Tibial artery (tissue), 4 donors: Measurements from ENCODE around the gene FFAR3.
"Not testable (repeated sequence)": the region's sequence is repeated elsewhere in the genome, so short reads cannot be mapped to it uniquely, and the experiment has no call there.

Experiments used
- DNase-seq, 2 donors: peaks; one replicate each; pipeline ENCODE4 v3.0.0-alpha.2; 2019
- H3K27ac ChIP-seq, 2 donors: fragments of 200-600 bp; sonication (generic) in 1 of 2; 1 replicate in 1 of 2; 2 replicates in 1 of 2; pipeline ENCODE4 v1.5.1; 2018 to 2019; ENCODE audit warnings: mild to moderate bottlenecking in 1 of 2
- H3K27me3 ChIP-seq, 2 donors: fragments of 200-600 bp; sonication (generic) in 1 of 2; one replicate each; pipeline versions ENCODE4 v1.5.1 to v1.6.0; 2016 to 2019
- H3K36me3 ChIP-seq, 3 donors: fragments of 200-600 bp; sonication (generic) in 2 of 3; one replicate each; pipeline ENCODE4 v1.5.1; 2016 to 2019; ENCODE audit warnings: mild to moderate bottlenecking in 2 of 3
- H3K4me1 ChIP-seq, 4 donors: fragments of 200-600 bp; sonication (generic) in 2 of 4; 1 replicate in 3 of 4; 2 replicates in 1 of 4; pipeline ENCODE4 v1.5.1; 2016 to 2019
- H3K4me3 ChIP-seq, 2 donors: fragments of 200-600 bp; sonication (generic) in 1 of 2; 1 replicate in 1 of 2; 2 replicates in 1 of 2; pipeline ENCODE4 v1.5.1; 2018 to 2019; ENCODE audit warnings: mild to moderate bottlenecking in 2 of 2
- H3K9me3 ChIP-seq, 3 donors: fragments of 200-600 bp; sonication (generic) in 1 of 3; one replicate each; pipeline ENCODE4 v1.5.1; 2016 to 2019
- intact Hi-C: fragments of 100-400 bp; cut with DNase I; formaldehyde crosslinking; loops from one replicate; pipeline ENCODE4 v1.15.0; 2023; ENCODE audit warnings: low total_unique reads
- TF ChIP-seq, protein P1 (sequence below), 2 experiments: fragments of 200-600 bp in 1 of 2; fragments of 450-650 bp in 1 of 2; IDR thresholded peaks; one replicate each; pipeline ENCODE4 v1.5.1; 2017 to 2019; ENCODE audit warnings: antibody characterized with exemption in 2 of 2, mild to moderate bottlenecking in 1 of 2, moderate library complexity in 1 of 2

FFAR3 gene

DNA sequence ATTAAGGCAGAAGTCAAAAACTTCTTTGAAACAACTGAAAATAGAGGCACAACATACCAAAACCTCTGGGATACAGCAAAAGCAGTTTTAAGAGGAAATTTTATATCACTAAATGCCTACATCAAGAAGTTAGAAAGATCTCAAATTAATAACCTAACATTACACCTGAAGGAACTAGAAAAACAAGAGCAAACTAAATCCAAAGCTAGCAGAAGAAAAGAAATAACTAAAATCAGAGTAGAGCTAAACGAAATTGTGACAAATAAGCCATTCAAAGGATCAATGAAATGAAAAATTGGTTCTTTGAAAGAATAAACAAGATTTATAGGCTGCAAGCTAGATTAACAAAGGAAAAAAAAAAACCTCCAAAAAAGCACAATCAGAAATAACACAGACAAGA, 10.1 kb downstream of the FFAR3 start:
- Histone ChIP-seq H3K9me3 (no peaks in the 10 kb centered on the region), H3K4me3 (no peak overlapping the region), H3K36me3 (no peaks in the 10 kb centered on the region), H3K27me3 (no peaks in the 10 kb centered on the region), H3K27ac (no peak overlapping the region), H3K4me1 (no peaks in the 10 kb centered on the region)
- intact Hi-C loops = no loop called here
- TF ChIP-seq, protein P1, sequence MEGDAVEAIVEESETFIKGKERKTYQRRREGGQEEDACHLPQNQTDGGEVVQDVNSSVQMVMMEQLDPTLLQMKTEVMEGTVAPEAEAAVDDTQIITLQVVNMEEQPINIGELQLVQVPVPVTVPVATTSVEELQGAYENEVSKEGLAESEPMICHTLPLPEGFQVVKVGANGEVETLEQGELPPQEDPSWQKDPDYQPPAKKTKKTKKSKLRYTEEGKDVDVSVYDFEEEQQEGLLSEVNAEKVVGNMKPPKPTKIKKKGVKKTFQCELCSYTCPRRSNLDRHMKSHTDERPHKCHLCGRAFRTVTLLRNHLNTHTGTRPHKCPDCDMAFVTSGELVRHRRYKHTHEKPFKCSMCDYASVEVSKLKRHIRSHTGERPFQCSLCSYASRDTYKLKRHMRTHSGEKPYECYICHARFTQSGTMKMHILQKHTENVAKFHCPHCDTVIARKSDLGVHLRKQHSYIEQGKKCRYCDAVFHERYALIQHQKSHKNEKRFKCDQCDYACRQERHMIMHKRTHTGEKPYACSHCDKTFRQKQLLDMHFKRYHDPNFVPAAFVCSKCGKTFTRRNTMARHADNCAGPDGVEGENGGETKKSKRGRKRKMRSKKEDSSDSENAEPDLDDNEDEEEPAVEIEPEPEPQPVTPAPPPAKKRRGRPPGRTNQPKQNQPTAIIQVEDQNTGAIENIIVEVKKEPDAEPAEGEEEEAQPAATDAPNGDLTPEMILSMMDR (IDR thresholded peaks at IDR 0.05) = no peak
- DNase-seq = no peak

DNA sequence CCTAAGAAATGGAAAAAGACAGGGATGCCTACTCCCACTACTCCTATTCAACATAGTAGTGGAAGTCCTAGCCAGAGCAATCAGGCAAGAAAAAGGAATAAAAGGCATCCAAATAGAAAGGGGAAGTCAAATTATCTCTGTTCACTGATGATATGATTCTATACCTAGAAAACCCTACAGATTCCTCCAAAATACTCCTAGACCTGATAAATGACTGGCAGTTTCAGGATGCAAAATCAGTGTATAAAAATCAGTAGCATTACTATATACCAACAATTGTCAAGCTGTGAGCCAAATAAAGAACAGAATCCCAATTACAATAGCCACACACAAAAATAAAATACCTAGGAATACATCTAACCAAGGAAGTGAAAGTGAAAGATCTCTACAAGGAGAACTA, 11.3 kb downstream of the FFAR3 start:
- Histone ChIP-seq H3K4me3 (no peak overlapping the region), H3K27me3 (no peaks in the 10 kb centered on the region), H3K4me1 (no peaks in the 10 kb centered on the region), H3K36me3 (no peaks in the 10 kb centered on the region), H3K27ac (no peak overlapping the region), H3K9me3 (no peaks in the 10 kb centered on the region)
- no peak for DNase-seq
- intact Hi-C loops = no loop called here
- TF ChIP-seq, protein P1 (IDR thresholded peaks at IDR 0.05) = no peak

DNA sequence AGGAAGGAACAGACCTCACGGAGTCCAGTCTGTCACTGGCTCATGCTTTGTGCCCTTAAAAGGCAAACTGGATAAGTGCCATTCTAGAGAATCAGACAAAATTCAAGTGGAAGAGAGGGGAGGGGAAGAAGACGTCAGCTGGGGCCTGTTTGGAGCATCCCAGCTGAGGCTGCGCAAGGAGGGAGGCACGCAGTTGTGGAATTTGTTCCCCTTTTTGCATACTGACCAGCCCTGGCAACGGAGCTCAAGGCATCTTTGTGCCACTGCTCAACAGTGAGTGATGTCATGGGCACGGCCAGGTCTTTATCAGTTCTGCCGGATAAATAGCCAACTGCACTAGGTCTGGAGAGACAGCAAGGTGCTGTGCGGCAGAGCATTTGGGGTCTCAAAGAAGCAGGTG, 12.5 kb downstream of the FFAR3 start, which contains the start of gene GPR42:
Gene GPR42, plus strand, starts transcription at position 347 of the 400 bp plus-strand sequence. CDS start 292 bp downstream, outside the sequence.
- Histone ChIP-seq H3K36me3 (no peaks in the 10 kb centered on the region), H3K27ac (no peak within 1 kb of the TSS), H3K9me3 (no peaks in the 10 kb centered on the region), H3K27me3 (no peaks in the 10 kb centered on the region), H3K4me3 (no peak within 1 kb of the TSS), H3K4me1 (no peaks in the 10 kb centered on the region)
- TF ChIP-seq, protein P1 (IDR thresholded peaks at IDR 0.05) = no peak
- no peak for DNase-seq
- intact Hi-C loops = no loop called here

DNA sequence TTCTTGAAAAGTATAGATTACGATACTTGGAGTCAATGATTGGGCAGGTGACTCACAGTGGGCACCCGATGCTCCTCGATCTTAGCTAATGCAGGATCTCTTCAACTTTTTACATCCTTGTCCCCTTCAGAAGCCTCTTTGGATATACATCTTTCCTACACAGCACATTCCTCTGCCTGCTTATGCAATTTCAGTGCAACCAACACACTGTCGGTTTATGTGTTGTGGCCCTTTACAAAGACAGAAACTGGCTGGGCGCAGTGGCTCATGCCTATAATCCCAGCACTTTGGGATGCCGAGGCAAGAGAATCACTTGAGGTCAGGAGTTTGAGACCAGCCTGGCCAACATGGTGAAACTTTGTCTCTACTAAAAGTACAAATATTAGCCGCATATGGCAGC, 15.2 kb downstream of the FFAR3 start:
- no peak for DNase-seq
- Histone ChIP-seq H3K9me3 (no peaks in the 10 kb centered on the region), H3K4me3 (no peak overlapping the region), H3K27ac (no peak overlapping the region), H3K4me1 (no peaks in the 10 kb centered on the region), H3K36me3 (no peaks in the 10 kb centered on the region), H3K27me3 (peaks cover 0 to 2% of the 10 kb centered on the region in 2 donors)
- TF ChIP-seq, protein P1 (IDR thresholded peaks at IDR 0.05) = no peak
- intact Hi-C loops = no loop called here

DNA sequence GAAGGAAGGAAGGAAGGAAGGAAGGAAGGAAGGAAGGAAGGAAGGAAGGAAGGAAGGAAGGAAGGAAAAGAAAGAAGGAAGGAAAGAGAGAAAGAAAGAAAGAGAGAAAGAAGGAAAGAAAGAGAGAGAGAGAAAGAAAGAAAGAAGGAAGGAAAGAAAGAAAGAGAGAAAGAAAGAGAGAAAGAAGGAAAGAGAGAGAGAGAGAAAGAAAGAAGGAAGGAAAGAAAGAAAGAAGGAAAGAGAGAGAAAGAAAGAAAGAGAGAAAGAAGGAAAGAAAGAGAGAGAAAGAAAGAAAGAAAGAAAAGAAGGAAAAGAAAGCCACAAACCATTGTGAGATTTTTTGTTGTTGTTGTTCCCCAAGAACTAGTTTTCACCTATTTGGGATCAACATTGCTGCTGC, 15.8 kb downstream of the FFAR3 start:
- H3K36me3 ChIP-seq, H3K4me3 ChIP-seq, H3K27ac ChIP-seq, intact Hi-C loops, H3K4me1 ChIP-seq, H3K9me3 ChIP-seq, H3K27me3 ChIP-seq, DNase-seq: not testable (repeated sequence)

DNA sequence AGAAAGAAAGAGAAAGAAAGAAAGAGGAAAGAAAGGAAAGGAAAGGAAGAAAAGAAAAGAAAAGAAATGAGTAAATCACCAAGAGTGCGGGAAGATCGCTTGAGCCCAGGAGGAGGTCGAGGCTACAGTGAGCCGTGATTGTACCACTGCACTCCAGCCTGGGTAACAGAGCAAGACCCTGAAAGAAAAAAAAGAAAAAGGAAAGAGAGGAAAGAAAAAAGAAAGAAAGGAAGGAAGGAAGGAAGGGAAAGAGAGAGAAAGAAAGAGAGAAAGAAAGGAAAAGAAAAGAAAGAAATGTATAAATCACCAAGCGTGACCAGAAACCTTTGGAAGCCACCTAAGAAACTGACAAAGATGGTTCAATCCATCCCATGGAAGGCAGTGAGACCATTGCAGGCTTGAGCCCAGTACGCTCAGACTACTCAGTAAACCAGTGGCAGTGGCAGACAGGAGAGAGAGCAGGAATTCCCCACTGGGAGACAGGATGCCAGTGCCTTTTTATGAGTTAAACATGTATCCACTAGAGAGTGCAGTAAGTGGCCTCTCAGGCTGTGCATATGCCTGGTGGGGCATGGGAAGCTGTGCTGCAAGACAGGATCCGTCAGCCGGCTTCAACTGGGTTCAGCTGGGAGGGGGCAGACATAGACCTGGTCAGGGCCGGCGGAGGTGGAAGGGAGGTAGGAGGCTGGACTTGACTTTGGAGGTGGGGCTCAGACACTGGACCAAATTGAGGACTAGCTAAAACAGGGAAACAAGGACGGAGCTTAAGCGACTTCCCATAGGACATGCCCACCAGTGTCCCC, 17.4 kb downstream of the FFAR3 start:
- Histone ChIP-seq H3K27ac (no peak overlapping the region), H3K4me3 (no peak overlapping the region), H3K36me3 (no peaks in the 10 kb centered on the region), H3K27me3 (peaks cover 0 to 4% of the 10 kb centered on the region in 2 donors), H3K9me3 (no peaks in the 10 kb centered on the region), H3K4me1 (no peaks in the 10 kb centered on the region)
- intact Hi-C loops = no loop called here
- no peak for DNase-seq
- TF ChIP-seq, protein P1 (IDR thresholded peaks at IDR 0.05) = no peak
